ENCODE data around the gene SERINC4.
"Not testable (repeated sequence)": the region's sequence is repeated elsewhere in the genome, so short reads cannot be mapped to it uniquely, and the experiment has no call there.

The SERINC4 gene

GRCh38 chr15:43799945-43800285 is at the start of gene SERINC4:
SERINC4 (minus strand) TSS chr15:43800220; CDS start chr15:43799986, 234 bp downstream.
- no peak for DNase-seq (ENCODE audit: low read depth in 2 of 2, low spot score in 1 of 2)

- no peak for DNase-seq (ENCODE audit: low read depth in 2 of 2, low spot score in 1 of 2)
Measured at GRCh38 chr15:43845421-43845820, 45.4 kb upstream of the SERINC4 start.

GRCh38 chr15:43832485-43832884 is 32.5 kb upstream of the SERINC4 start:
- not testable (repeated sequence) for DNase-seq (ENCODE audit: low read depth in 2 of 2, low spot score in 1 of 2)

GRCh38 chr15:43831519-43832052 is 31.6 kb upstream of the SERINC4 start:
- DNase-seq (ENCODE audit: low read depth in 2 of 2, low spot score in 1 of 2), result not testable (repeated sequence)

- DNase-seq (ENCODE audit: low read depth in 2 of 2, low spot score in 1 of 2), result not testable (repeated sequence)
Measured at GRCh38 chr15:43830691-43831275, 30.8 kb upstream of the SERINC4 start.

- not testable (repeated sequence) for DNase-seq (ENCODE audit: low read depth in 2 of 2, low spot score in 1 of 2)
Measured at GRCh38 chr15:43829951-43830540, 30.0 kb upstream of the SERINC4 start.

GRCh38 chr15:43828061-43828657 is 28.1 kb upstream of the SERINC4 start:
- DNase-seq (ENCODE audit: low read depth in 2 of 2, low spot score in 1 of 2), result no peak

GRCh38 chr15:43826508-43827341 is 26.7 kb upstream of the SERINC4 start, which contains the start of gene WDR76:
WDR76 (plus strand) TSS chr15:43827002; CDS start chr15:43827033, 31 bp downstream.
- DNase-seq (ENCODE audit: low read depth in 2 of 2, low spot score in 1 of 2), result peak; percentile 28 to 50

- DNase-seq (ENCODE audit: low read depth in 2 of 2, low spot score in 1 of 2), result no peak
Measured at GRCh38 chr15:43826029-43826507, 26.0 kb upstream of the SERINC4 start.

GRCh38 chr15:43825305-43825704 is 25.3 kb upstream of the SERINC4 start:
- not testable (repeated sequence) for DNase-seq (ENCODE audit: low read depth in 2 of 2, low spot score in 1 of 2)

- DNase-seq (ENCODE audit: low read depth in 2 of 2, low spot score in 1 of 2), result peak; percentile 85 to 89
Measured at GRCh38 chr15:43824302-43825246, 24.6 kb upstream of the SERINC4 start, which contains the start of gene MFAP1. MFAP1 (minus strand) TSS chr15:43824690; CDS start chr15:43824569, 121 bp downstream.

GRCh38 chr15:43821505-43821904 is 21.5 kb upstream of the SERINC4 start:
- no peak for DNase-seq (ENCODE audit: low read depth in 2 of 2, low spot score in 1 of 2)

GRCh38 chr15:43815064-43815463 is 15.0 kb upstream of the SERINC4 start:
- DNase-seq (ENCODE audit: low read depth in 2 of 2, low spot score in 1 of 2), result not testable (repeated sequence)

GRCh38 chr15:43808960-43809678 is 9.1 kb upstream of the SERINC4 start:
- DNase-seq (ENCODE audit: low read depth in 2 of 2, low spot score in 1 of 2), result no peak

- no peak for DNase-seq (ENCODE audit: low read depth in 2 of 2, low spot score in 1 of 2)
Measured at GRCh38 chr15:43808435-43808950, 8.5 kb upstream of the SERINC4 start.

- DNase-seq (ENCODE audit: low read depth in 2 of 2, low spot score in 1 of 2), result not testable (repeated sequence)
Measured at GRCh38 chr15:43802676-43803075, 2.7 kb upstream of the SERINC4 start.

GRCh38 chr15:43800286-43801141 is 494 bp upstream of the SERINC4 start, which contains the start of gene HYPK:
HYPK (plus strand) TSS chr15:43800599; CDS start chr15:43800623, 24 bp downstream.
- peak; percentile 76 to 86 for DNase-seq (ENCODE audit: low read depth in 2 of 2, low spot score in 1 of 2)
